Muscle of back (tissue), 11 donors: Measurements from ENCODE around the gene PITRM1. TPM values are rescaled to one million over a fixed set of nuclear protein-coding genes. Genes with fewer than 3 reads are reported as not detected.
A peak's percentile ranks its signal among the peaks of the same experiment; 100 is the strongest.
"Not testable (repeated sequence)": the region's sequence is repeated elsewhere in the genome, so short reads cannot be mapped to it uniquely, and the experiment has no call there.

Experiments
- DNase-seq, 3 donors: peaks; one replicate each; pipeline versions ENCODE4 v3.0.0 to v3.0.0-alpha.2; 2013
- polyA plus RNA-seq, 10 donors: library from polyadenylated mRNA; unstranded; fragments of 120-200 nt; gene quantifications; one replicate each; pipeline ENCODE4 v1.2.1, GENCODE V29; 2013; ENCODE audit not compliant: insufficient read length in 10 of 10

Gene PITRM1
- polyA plus RNA-seq, 10 donors: 51.6 to 75.5 (median 58.2) TPM

DNA sequence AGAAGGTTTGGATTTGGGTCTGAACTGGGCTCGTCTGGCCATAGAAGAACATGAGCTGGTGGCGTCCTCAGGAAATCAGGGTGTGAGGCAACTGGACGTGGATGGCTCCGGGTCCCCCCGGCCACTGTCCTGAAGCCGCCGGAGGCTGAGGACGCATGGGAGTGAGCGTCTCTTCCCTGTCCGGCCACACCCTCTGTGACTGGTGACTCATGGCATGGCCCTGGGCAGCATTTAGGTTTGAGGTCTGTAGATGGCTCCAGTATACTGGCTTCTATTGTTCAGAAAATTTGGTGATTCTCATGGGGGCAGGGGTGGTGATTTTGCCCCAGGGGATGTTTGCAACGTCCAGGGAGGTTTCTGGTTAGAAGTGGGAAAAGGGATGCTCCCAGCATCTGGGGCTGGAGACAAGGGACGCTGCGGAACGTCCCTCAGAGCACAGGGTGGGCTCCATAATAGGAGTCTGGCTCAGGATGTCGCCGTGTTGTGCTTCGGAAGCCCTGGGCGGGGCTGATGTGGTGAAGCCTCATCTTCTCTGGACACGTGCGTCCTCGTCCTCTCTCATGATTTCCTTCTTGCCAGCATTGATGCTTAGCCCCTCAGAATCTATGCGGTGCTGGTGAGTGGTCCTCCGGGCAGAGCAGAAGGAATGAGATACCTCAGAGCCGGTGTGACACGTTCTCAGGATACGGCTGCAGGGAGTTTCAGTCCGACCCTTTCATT is 49.9 kb downstream of the PITRM1 start:
- no peak for DNase-seq

DNA sequence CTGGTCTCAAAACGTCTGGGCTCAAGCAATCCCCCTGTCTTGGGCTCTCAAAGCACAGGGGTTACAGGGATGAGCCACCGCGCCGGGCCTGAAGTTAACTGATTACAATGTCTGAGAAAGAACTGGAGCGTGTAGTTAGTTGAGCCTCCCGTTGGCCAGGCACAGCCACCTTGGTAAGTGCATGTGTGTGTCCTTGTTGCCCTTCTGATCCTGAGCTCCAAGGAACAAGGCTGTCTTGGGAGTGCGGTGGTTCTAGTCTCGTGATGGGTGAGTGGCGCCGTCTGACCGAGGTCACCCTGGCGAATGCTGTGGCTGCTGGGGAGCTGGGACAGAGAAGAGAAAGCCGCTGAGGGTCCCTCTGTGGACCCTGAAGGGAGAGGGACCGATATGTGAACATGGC is 50.5 kb downstream of the PITRM1 start:
- no peak for DNase-seq

DNA sequence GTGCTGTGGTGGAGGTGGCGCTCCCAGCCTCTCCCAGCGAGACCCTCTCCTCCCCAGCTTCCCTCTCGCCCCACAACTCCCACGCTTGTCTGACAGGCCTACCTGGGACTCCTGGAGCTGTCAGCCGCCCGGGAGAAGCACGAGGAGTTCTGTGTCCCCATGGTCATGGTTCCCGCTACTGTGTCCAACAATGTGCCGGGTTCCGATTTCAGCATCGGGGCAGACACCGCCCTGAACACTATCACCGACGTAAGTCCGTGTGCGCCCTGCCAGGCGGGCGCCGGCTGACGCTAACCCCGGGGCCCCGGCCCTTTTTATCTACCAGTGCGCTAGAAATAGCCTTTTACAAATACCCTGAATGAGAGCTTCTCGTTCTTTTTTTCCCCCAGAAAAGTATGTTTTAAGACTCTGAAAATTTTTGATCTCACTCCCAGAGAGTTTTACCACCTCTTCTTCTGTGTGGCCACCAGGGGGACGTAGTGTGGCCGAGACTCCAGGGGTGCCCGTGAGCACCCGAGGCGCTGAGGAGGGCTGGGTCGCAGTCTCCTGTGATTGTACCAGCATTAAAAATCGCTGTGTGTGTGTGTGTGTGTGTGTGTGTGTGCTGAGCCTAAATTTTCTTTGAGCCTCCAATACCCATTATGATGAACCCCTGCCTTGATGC is 52.7 kb downstream of the PITRM1 start:
- no peak for DNase-seq

DNA sequence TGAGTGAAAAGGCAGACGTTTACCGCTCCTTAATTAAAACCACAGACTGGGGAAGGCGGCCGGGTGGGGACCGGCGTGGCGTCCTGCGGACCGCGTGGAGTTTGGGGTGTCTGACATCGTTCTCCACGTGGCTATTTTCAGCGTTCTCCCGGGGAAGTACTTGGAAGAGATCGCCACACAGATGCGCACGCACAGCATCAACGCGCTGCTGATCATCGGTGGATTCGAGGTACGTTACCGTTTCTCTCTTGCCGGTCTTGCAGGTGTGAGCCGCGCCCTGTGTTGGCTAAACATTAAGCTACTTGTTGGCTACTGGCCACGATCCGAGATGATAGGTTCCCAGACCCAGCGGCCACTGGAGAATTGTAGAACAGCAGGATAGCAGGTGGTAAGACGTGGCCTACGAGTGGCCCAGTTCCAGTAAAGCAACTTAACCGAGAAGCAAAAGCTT is 53.9 kb downstream of the PITRM1 start:
- DNase-seq: peak in 1 of 3 donors; percentile 58

DNA sequence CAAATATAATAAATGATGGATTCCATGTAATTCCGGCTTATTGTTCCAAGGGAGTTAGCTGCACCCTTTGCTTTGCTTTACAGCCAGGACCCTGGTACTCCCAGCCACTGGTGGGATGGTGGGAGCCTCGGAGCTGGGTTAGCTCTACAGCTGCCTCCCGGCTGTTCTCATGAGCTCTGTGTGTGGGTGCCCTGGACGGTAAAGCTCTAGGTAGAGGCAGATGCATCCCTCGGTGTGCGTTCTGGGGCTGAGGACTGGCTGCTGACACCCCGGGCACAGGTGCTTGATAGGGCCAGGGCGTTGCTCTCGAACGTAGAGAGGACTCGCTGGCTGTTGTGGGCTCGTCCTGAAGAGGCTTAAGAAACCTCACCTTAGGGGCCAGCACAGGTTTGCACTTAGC is 55.1 kb downstream of the PITRM1 start:
- DNase-seq: no peak

DNA sequence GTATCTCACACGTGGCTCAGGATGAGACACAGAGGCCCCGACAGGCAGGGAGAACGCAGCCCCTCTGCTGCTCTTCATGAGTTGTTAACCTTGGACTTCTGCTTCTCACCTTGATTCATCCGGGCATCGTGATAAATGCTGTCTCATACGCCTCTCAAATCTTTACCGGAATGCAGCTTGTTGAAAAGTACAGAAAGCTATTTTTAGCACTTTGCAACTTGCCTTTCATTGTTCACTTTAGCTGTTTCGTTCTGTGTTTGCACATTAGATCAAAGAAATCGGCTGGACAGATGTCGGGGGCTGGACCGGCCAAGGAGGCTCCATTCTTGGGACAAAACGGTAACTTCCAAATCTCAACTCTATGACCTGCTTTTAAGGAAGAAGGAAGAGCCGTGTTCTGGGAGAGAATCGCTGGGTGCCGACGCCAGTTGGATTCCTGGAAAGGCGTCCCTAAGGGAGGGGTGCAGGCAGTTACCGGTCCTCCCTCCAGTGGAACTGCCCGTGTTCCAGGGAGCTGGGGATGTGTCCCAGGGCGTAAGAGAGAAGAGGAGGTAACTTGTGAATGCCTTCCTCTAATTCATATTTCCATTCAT is 56.0 kb downstream of the PITRM1 start:
- no peak for DNase-seq

DNA sequence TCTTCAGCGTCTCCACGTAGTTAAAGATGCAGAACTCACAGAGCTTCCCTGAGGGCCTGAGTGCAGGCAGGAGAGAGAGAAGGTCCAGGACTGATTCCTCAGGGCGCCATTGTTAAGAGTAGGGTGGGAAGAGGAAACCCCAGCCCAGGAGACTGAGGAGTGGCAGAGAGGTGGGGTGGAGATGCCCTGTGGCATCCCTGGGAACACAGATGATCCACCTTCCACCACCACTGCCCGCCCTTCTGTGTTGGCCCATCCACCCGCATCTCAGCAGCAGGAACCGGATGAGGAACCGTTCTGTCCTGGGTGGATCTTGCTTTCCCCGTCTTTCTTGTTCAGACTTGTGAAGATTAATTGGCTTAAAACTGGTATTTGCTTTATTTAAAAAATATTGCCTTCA is 56.9 kb downstream of the PITRM1 start:
- DNase-seq: no peak

DNA sequence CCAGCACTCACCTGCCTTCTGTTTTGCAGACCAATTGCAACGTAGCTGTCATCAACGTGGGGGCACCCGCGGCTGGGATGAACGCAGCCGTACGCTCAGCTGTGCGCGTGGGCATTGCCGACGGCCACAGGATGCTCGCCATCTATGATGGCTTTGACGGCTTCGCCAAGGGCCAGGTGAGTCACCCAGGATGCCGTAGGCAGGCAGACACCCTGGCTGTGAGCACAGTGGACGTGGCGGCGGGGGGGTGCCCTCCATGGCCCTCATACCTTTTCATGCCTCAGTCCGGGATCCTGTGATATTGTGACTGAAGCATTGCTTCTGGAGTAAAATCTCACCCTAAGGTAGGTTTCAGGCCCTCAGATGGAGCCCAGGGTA is 59.2 kb downstream of the PITRM1 start:
- no peak for DNase-seq

GRCh38 chr10:3111621-3112163 is 60.9 kb downstream of the PITRM1 start:
- DNase-seq: no peak

DNA sequence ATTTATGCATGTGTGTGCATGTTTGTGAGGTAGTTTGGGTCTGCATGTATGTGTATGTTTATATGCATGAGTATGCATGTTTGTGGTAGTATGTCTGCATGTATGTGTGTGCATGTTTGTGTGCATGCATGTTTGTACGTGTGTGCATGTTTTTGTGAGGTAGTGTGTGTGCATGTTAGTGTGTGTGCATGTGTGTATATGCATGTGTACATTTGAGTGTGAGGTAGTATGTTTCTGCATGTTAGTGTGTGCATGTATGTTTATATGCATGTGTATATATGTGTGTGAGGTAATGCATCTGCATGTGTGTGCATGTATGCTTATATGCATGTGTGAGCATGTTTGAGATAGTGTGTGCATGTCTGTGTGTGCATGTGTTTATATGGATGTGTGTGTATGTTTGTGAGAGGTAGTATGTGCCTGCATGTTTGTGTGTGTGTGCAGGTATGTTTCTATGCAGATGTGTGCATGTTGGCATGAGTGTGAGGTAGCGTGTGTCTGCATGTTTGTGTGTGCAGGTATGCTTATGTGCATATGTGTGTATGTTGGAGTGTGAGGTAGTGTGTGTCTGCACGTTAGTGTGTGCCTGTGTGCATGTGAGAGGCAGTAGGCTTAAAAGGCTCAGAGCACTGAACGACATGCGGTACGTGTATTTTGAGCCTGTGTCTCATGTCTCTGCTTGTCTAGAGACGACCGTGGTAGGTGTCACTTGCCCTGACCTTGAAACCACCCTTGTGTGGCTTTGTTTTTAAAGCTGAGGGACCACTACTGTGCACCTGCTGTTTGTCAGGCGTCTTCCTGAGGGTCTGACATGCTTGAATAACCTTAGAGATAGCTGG is 61.6 kb downstream of the PITRM1 start:
- no peak for DNase-seq

DNA sequence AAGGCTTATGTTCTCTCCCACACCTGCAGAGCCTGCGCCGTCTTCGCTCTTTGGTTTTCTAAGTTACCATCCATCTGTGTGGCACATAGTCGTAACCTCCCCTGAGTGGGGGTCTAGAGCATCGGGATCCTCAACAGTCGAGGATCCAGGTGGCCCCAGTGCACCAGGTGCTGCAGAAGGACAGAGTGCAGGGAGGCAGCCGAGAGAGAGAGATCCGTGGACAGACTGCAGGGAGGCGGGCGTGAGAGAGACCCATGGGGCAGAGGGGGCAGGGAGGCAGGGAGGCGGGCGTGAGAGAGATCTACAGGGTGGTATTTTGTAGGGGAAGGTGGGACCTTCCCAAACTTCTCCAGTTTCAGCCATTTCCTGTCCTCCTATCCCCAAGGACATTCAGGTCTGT is 62.9 kb downstream of the PITRM1 start:
- no peak for DNase-seq

GRCh38 chr10:3109196-3109595 is 63.4 kb downstream of the PITRM1 start:
- DNase-seq: no peak

DNA sequence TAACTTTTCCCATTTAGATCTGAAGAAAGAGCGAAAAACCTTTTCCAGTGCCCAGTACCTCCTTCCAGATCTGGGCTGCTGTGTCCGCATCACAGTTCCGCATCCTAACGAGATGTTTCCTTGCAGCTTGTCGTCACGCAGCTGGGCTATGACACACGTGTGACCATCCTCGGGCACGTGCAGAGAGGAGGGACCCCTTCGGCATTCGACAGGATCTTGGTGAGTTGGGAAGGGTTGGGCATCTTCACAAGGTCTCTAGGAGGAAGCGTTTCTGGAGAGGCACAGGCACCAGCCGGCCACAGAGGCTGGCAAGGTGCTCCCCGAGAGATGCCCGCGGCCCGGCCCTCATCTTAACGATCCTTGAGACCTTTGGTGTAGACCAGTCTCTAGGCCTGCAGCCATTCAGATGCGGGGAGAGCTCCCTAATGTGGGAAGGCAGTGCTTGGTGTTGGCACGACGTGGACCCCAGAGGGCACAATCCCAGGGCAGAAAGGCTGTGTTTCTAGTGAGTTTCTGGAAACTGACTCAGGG is 63.9 kb downstream of the PITRM1 start:
- DNase-seq: no peak

DNA sequence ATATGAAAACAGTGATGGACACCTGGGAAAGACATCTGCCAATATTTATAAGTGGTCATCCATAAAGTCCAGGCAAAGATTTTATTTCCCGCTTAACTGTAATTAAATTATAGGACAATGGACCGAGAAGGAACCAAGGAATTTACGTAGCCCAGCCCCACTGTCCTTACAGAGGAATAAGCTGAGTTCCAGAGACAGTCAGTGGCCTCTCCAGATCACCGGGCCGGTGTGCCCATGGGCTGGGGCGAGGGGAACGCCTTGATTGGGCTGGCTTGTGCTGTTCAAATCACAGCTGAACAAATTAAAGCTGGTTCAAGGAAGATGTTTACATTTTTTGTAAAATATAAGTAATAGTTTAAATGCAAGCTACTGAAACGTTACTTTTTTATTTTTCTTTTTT is 64.5 kb downstream of the PITRM1 start:
- no peak for DNase-seq

DNA sequence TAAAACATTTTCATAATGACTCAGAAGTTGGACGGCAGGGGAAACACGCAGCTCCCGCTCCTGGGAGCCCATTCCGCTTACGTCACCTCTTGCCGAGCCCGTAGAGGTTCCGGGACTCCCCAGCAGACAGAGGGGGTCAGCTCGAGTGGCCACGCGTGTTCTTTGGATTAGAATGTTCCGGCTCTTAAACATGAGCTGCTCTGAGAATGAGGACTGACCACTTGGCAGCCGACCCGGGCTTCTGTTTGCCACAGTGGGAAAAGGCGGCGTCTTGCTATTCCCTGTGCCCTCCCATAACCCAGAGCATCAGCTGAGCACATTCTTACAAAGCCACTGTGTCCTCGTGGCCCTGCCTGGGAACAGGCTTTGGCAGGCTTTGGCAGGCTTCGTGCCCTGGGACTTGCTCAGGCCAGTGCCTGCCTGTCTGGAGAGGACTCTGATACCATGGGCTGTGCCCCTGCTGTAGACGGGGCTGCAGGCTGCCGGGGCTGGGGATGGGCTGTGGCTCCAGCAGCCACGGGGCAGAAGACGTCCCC is 65.1 kb downstream of the PITRM1 start:
- DNase-seq: peak; percentile 58 to 78 (median 65)

GRCh38 chr10:3106928-3107425 is 65.6 kb downstream of the PITRM1 start:
- no peak for DNase-seq

GRCh38 chr10:3106328-3106727 is 66.3 kb downstream of the PITRM1 start:
- DNase-seq: not testable (repeated sequence)

DNA sequence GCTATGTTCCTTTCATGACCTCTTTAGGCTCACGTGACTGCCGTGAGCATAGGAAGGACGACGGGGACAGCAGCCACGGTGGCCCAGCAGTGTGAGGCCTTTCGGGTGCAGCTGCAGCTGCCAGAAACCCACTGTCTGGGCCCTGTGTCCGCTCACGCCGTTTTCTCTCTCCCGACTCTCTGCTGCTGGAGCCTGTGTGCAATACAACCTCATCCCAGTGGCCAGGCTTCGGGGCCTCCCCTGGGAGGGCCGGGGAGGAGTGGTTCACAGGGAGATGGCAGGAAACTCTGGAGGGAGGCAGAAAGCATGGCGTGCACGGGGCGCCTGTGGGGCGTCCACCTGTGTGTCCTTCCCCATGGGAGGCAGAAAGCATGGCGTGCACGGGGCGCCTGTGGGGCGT is 66.7 kb downstream of the PITRM1 start:
- DNase-seq: no peak

DNA sequence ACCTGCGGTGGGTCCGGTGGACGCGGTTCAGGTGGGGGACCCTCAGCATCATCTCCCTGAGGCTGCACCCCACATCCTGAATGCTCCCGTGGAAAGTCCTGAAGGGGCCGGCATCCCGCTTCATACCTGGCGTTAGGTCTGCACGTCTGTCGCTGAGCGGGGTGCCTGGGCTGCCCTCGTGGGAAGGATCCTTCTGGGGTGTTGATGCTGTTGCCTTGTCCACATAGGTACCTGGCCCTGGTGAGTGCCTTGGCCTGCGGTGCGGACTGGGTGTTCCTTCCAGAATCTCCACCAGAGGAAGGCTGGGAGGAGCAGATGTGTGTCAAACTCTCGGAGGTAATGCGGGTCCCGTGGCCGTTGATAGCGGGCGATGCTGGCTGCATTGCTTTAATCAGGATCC is 67.4 kb downstream of the PITRM1 start:
- DNase-seq: no peak

- peak in 2 of 3 donors; percentile 40 to 51 for DNase-seq
Observed at GRCh38 chr10:3104251-3104918, 68.2 kb downstream of the PITRM1 start.

- DNase-seq: no peak
Observed at GRCh38 chr10:3103646-3104045, 68.9 kb downstream of the PITRM1 start.
